Hematopoietic multipotent progenitor cell treated with erythropoietin and hydrocortisone succinate and interleukin-3 and kit ligand, for 17 days (in vitro differentiated cells): ENCODE data around the gene INPP5B.
A peak's percentile ranks its signal among the peaks of the same experiment; 100 is the strongest.
"Not testable (repeated sequence)": the region's sequence is repeated elsewhere in the genome, so short reads cannot be mapped to it uniquely, and the experiment has no call there.

ENCODE experiments used
- DNase-seq: peaks from one replicate; pipeline ENCODE4 v3.0.0-alpha.2; 2015; ENCODE audit warnings: low spot score

Gene INPP5B

DNA sequence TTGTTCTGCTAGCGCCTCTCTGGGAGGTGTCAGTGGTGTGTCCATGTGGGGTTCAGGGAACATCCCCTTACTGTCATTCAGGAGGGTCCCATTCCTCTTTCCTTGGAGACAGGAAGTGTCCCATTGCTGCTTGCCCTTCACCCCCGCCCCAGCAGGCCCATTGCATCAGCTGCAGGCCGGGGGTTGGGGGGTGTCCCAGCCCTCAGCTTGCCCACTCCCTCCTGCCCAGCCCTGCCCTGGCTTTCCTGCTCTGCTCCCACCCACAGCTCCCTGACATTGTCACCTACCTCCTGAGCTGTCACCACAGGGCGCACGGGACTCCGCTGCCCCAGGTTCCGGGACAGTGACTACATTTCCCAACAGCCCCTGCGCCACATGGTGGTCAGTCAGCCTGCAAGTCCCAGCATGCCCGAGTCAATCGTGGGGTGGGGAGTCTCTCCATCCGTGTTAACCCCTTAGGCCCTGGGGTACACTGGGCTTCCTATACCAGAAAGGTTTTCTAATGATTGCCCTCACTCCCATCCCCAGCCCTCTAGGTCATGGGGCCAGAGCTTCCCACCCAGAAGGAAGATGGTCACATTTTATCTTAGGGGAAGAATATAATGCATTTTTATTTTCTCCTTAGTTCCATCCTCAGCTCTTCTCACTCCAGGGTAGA is at the start of gene INPP5B:
Gene INPP5B (minus strand): TSS at position 351 of the 658 bp plus-strand sequence. CDS start 745 bp downstream, outside the sequence.
- peak; percentile 74 for DNase-seq

DNA sequence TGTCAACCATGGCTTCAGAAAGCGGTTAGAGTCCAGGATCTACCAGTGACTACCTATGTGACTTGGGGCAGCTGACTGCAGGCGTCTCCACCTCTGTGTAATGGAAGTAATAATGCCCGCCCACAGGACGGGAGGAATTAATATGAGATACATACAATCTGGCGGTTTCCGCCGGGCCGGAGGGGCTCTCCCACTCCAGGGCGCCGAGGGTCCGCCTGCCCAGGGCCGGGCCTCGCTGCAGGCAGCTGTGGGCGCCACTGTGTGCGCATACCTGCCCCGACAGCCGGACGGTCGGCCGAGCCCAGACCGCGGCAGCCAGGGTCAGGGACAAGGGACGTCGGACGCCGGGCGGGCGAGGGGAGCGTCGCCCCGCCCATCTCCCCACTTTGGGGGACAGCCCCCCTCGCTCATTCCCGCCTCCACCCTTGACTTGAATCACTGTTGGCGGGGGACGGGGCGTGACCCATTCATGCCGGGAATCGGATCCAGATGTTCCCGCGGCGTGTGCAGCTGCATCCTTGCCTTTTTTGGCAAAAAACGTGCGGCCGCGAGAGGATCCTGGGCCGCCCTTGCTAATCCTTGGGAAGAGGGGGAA is 49.0 kb upstream of the INPP5B start:
- no peak for DNase-seq

DNA sequence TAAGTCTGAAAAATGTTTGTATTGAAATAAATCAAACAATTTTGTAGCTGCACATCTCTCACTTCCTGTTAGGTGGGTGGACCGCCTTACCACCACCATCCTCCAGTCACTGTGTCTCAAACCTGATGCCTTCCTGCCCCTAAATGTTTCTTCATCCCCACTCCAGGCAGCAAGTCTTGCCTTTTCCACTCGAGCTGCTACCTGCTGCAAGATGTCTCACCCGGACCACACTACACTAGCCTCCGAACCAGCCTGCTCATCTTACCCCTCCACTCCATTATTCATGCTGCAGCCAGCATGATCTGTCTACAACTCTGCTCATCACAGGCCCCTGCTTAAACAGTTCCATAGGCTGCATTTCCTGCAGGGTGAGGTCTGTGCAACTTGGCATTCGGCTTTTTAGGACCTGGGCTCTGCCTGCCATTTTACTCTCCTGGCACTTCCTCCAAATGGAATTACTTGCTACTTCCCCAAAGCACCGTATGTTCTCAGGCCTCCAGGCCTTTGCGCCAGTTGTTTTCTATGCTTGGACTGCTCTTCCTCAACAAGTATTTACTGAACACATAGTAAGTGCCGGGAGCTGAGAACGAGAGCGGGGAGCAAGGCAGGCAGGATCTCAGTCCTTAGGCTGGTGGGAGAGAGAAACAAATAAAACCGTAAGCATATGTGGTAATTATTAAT is 48.2 kb upstream of the INPP5B start:
- no peak for DNase-seq

DNA sequence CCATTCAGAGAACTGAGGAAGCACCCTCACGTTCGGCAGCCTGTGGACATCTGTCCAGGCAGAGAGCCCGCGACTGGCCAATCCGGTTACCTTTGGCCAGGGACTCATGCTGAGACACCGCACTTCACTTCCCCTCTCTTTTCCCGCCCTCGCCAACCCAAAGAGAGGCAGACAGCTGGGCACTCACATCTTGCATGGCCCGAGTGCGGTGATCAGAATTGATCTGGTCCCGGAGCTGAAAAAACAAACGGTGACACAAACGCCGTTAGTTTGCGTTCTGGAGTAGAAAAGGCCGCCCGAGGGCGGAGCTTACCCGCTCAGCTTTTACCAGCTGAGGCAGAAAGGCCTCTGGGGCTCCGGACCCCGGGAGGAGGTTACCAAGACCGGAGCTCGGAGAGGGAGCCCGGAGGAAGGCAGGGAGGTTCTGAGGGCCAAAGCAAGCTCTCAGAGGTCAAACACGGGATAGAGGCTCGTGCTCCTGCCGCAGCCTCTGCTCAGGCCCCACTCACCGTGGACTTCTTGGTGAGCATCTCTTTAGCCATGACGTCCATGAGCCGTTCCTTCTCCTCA is 42.6 kb upstream of the INPP5B start:
- DNase-seq: no peak

DNA sequence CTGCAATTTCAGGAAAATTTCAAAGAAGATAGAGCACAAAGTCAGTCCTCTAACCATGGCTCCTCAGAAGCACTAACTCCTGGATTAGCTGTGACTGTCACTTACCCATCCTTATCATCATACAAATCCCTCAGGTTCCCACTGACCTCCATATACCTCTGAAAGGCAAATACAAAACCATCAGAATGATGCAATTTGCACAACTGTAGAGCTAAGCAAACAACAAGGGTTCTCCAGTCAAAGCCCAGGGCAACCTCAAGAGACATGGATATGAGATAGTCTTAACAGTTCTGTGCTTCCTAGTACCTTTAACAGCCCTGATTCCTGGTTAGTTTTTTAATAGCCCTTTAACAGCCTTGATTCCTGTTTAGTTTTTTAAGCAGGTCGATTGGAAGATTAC is 40.8 kb upstream of the INPP5B start:
- no peak for DNase-seq

DNA sequence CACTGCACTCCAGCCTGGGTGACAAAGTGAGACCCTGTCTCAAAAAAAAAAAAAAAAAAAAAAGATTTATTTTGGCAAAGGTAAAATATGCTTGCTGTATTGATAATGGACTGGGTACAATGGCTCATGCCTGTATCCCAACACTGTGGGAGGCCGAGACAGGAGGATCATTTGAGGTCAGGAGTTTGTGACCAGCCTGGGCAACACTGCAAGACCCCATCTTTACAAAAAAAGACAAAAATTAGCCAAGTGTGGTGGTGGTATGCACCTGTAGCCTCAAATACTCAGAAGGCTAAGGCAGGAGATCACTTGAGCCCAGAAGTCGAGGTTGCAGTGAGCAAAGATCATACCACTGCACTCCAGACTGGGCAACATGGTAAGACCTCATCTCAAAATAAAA is 36.7 kb upstream of the INPP5B start:
- DNase-seq: no peak

DNA sequence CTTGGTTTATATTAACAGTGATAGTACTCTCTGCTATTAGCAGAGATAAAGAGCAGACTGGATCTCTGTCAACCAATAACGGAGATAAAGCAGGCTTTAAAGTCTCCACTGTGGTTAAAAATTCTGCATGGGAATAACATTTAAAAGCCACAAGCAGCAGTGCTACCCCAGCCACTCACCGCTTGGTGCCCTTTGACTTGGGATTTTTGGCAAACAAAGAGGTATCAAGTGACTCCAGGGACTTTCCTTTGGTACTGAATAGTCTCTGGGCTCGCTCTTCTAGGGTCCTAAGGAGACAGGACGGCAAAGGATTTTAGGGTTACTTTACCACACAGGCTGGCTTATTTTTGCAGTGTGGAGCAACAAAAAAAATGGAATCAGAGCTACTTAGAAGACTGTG is 31.7 kb upstream of the INPP5B start:
- no peak for DNase-seq

DNA sequence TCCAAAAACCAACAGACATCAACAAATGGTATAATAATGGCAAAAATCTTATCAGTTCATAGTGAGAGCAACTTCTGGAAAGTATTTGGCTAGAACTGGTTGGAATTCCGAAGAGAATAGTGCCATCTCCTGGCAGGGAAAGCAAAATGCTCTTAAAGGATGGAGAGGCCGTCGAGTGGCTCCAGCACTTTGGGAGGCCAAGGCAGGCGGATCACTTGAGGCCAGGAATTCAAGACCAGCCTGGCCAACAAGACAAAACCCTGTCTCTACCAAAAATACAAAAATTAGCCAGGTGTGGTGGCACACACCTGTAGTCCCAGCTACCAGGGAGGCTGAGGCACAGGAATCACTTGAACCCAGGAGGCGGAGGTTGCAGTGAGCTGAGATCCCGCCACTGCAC is 28.2 kb upstream of the INPP5B start:
- peak; percentile 72 for DNase-seq

DNA sequence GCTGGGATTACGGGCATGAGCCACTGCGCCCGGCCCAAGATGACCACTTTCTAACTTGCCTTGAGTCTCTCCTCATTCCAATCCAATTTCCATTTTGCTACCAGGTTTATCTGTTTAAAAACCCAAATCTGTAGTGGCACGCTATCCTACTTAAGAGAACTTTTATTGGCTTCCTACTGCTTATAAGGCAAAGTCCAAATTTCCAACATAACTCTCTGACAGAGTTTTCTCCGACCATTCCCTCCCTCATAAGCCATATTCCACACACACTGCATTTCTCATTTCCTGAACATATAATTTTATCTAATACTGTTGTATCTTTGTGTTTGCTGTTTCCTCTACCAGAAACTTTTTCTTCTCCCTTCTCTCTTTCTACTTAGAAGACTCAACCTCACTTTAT is 27.7 kb upstream of the INPP5B start:
- DNase-seq: no peak

DNA sequence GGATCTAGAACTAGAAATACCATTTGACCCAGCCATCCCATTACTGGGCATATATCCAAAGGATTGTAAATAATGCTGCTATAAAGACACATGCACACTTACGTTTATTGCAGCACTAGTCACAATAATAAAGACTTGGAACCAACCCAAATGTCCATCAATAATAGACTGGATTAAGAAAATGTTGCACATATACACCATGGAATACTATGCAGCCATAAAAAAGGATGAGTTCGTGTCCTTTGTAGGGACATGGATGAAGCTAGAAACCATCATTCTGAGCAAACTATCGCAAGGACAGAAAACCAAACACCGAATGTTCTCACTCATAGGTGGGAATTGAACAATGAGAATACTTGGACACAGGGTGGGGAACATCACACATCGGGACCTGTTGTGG is 26.8 kb upstream of the INPP5B start:
- not testable (repeated sequence) for DNase-seq

DNA sequence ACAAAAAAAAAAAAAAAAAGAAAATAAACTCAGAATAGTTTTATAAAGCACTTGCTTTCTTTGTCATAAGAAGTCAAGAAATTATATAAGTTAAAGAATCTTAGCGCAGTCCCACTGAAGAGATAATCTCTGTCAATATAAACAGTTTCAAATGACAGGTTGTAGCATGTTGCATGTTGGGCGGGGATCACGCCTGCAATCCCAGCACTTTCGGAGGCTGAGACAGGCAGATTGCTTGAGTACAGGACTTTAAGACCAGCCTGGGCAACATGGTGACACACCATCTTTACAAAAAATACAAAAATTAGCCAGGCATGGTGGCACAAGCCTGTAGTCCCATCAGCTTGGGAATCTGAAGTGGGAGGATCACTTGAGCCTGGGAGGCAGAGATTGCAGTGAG is 18.4 kb upstream of the INPP5B start:
- DNase-seq: no peak

DNA sequence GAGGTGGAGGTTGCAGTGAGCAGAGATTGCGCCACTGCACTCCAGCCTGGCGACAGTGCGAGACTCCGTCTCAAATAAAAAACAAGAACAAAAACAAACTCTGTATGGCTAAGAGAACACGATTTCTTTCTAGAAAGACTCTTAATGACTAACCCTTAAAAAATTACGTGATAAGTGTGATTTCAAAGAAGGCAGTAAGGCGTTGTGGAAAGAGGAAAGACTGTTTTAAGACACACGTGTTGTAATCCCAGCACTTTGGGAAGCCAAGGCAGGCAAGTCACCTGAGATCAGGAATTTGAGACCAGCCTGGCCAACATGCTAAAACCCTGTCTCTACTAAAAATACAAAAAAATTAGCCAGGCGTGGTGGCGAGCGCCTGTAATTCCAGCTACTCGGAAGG is 17.3 kb upstream of the INPP5B start:
- DNase-seq: not testable (repeated sequence)

DNA sequence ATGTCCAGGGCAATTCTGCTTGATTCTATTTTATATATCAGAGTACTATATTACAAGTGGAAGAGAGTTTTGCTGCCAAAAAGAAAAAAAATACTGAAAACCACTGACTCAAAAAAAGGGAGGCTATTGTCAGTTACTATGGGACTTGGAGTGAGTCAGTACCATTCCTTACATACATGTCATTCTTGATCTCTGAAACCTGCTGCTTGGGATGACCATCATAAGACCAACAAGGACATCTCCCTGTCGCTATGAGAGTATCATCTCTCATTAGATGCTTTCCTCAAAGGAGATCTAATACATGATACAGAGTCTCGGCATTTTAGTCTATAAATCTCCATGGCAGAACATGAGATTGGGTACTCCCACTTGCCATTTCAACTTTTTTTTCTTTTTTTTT is 11.8 kb upstream of the INPP5B start:
- DNase-seq: no peak

DNA sequence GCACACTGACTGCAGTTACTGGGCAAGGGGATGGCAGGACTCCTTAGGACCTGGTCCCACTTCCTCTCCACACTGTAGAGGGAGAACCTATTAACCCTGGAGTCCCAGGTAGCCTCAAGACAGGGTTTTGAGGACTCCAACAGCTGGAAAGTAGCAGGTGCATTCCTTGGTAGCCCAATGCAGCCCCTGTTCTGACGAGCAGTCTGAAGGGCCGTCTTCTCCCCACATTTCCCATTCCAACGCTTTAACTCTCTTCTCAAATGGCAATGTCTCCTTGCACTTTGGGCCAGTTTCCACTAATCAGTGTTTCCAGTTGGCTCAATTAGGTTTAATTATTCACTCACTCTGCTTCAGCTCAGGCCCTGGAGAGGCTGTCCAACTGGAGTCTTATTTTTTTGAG is 8.8 kb upstream of the INPP5B start:
- DNase-seq: no peak

DNA sequence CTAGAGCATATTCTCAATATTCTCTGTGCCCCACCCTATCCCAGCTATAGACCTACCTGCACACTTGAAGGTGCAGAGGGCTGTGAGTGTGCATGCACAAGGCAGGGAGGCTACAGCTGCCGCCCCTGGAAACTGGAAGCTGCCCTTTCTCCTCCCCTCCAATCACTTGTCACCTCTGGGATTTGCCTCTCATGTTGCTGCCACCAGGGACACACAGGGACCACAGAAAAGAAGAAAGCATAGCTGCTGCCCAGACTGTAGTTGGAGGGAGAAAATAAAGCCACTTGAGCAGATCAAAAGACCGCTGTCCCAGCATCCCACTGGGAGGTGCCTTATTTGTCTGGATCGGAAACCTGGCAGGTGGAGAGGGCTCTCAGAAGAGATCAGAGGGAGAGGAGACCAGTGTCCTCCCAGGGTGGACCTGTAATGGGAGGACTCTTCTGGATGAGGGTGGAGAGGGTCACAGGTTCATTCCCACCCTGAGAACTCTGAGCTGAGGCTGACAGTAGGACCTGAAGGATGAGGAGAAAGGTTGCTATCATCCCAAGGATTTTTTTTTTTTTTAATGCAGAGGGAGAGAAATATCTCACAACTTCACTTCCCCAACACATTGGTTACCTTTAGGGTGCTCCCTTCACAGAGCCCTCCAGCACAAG is 7.6 kb upstream of the INPP5B start:
- no peak for DNase-seq

DNA sequence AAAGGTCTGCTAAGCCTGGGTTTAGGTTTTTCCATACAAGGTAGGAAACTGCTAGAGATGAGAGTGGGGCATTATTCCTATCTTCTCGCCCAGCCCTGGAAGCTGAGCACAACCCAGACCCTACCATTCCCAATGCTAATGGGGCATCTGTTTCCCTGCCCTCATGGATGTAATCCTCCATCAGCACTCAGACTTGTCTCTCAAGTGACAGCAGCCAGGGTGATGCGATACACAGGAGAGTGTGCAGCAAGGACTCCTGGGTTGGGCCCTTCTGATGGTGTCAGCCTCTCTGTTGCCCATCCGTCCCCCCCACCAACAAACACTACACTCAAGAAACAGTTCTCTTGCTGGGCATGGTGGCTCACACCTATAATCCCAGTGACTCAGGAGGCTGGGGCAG is 5.9 kb upstream of the INPP5B start:
- no peak for DNase-seq

DNA sequence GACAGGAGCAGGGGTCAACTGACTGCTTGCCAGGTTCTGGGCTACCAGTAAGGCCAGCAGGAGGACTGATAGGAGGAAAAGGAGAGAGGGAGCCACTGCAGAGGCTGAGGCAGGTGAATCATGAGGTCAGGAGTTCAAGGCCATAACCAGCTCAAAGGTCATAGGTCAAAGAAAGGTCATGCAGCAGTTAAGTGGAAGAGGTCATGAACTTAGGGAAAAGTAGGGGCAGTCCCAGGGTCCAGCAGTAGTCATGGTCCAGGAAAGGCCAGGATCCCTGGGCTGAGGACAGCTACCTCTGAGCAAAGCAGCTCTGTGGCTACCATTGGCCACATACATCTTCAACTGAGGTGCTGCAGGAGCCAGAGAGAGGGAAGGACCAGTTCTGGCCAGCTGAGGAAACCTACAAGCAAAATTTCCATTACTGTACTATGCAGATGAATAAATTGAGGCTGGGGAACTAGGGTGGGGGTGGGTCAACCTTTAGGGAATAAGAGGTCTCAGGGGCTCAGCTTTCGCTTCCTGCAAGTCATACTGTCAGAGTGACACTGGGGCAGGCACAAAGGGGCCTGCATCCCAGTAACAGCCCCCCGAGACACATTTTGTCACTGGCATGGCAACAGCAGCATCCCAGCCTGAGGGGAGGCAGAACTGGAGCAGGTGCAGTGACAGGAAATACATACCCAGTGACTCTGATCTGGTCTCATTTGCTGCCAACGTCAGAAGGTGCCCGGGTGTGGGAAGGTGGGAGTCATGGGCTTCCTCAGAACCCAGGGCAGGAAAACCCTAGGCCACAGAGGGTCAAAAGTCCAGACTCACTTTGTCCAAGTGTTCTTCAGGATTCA is 5.2 kb upstream of the INPP5B start:
- DNase-seq: no peak

DNA sequence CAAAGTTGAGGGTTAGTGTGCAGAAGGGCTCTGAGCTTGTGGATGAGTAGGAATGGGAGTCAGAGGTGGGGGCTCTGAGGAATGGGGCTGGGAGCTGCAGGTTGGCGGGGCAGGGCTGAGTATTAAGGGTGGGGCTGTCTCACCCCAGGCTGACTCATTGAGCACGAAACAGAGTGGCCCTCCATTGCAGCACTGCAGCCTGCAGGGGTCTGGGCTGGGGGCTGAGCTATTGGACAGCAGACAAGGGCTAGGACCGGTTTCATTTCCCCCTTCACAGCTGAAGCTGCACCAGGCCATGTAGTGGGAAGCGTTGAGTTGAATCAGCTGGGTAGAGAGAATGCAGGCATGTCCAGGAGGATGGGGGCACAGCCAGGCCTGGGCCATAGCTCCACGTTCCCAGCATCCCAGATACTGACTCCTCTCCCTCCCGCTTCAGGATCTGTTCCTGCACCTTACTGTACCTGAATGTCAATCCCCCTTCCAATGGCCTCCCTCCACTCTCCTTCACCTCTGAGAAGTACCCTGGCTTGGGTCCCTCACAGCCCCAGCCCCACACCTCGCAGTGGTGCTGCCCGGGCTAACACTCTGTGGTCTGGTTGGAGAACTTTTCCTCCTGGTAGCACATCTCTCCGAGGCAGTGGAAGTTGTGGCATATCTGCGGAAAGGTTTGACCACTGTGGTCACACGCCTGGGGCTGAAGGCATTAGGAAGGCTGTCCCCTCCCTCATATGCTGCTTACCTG is 4.4 kb upstream of the INPP5B start:
- no peak for DNase-seq

DNA sequence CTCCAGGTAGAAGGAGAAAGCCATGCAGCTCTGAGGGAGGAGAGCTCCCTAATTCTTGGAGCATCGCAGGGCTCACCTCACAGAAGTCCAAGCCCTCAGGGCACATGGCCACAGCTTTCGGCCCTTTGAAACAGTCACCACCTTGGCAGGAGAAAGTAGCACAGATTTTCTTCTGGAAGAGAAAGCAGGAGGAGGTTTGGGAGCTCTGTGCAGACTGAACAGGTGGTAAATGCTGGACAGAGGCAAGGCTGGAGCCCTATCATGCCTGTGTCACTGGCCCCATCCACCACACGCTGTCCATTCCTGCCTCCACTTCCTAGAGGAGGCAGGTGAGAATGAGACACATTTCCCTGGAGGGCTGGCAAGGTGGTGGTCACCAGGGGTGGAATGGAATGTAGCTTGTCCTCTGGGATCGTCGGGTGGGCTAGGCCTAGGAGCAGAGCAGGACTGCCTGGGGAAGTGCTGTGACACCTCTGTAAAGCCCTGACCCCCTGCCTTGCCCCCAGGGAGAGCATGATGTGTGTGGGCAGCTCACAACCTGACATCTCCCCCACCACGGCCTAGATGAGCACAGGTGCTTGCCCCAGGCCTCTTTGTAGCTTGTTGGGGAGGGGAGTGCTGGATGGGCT is 2.8 kb upstream of the INPP5B start:
- DNase-seq: no peak

DNA sequence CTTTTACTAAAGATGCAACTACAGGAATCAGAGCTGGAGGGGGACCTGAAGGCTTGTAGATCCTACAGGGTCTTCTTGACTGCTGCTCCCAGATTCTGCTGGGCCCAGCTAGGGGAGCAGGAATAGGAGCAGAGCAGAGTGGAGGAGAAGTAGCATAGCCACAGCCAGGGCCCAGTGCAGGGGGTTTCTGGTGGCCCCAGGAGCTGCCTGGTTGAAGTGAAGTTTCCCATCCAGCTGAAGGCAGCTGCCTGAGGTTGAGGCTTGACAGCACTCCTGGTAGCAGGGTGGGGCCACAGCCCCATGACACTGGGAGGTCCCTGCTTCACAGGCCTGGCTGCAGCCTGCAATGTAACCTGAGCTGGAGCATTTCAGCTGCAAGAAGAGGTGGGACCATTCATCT is 2.0 kb upstream of the INPP5B start:
- DNase-seq: no peak

DNA sequence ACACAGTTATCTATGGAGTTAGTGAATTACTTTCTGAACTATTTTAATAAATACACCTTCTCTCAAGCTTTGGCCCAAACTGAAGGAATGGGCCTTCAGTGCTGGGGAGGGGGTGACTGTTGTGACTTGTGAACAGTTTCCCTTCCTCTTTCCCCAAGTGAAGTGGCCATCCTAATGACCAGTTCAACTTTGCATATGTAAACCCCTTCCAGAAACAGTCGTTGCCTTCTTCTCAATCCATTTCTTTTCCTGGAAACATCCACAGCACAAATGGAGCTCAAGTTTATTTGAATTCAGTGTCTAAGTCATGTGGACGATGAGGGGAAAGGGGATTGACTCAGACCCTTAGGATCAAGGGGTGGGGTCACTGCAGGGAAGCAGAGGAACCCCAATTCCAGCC is 1.3 kb upstream of the INPP5B start:
- DNase-seq: no peak
